ENCODE measurements around the gene CNTN4. TPM values are rescaled to one million over a fixed set of nuclear protein-coding genes. Genes with fewer than 3 reads are reported as not detected.

CNTN4 gene
- total RNA-seq, 1 donor from 2014 or later = not detected

DNA sequence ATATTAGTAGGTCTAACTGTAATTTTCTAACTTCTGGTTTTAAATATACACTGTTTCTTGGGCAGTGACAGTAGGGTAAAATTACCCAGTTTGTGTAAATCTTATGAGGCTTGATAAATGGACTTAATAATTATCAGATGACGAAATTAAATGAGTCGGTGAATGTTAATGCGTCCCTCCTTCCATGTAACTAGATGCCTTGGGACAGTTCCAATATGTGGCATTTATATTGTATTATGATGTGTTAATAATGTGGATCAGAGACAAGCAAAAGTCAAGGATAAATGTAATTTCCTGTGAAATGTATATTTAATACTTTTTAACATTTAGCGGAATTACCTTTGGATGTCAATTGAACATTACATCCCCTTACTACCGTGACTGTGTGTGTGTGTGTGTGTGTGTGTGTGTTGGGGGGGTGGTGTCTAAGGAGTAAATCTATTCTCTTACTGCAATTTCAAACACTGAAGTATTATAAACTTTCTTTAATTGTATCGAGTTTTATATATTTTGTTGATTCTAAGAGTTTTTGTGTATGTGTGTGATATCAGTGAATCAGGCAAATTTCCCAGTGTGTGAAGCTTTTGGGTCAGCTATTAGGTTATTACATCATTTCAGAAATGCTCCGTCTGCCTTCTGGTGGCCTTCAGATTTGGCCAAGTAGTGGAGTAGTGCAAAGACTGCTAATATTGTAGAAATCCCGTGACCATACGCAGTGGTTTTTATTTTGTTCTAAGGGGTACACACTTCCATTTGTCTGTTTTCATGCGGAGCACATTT, 50.1 kb downstream of the CNTN4 start:
- intact Hi-C loops (cut with micrococcal nuclease) = no loop called here

DNA sequence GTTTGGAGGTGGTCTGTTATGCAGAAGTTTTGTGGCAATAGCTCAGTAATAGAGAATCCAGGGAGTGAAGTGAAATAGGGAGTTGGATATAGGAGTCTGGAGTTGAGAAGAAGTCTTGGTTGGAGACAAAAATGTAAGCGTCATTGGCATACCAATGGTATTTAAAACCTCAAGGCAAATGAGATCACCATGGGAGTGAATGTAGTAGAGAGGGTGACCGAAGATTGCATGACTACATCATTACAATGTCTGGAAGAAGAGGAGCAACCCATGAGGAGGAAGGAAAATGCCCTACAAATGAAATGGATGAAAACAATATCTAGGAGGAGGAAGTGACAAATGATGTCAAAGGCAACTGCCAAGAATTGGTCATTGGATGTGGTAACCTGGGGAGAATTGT, 54.4 kb downstream of the CNTN4 start:
- intact Hi-C loops (cut with micrococcal nuclease) = loop anchor here (10.0 kb wide), 1 partner anchor 1248 kb away; no protein-coding TSS in a partner anchor

DNA sequence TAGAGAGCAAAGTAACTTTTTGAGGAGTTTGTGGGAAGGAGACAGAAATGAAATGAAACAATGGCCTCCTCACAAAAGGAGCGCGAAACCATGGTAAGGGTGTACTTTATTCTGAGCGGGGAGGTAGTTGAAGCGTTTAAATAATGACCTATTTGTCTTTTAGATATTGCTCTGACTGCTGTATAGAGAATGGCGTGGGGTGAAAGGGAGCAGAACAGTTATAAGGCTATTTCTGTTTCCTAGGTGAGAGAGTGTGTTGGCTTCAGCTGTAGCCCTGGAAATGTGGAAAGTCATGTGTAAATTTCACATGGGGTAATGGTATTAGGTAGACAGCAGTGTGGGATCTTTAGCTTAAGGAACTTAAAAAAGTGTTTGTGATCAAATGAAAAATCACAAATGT, 54.9 kb downstream of the CNTN4 start:
- intact Hi-C loops (cut with micrococcal nuclease) = loop anchor here (10.0 kb wide), 1 partner anchor 1249 kb away; no protein-coding TSS in a partner anchor

- intact Hi-C loops (cut with micrococcal nuclease) = loop anchor here (5.0 to 10.0 kb wide), 2 partner anchors 1250 to 1522 kb away; no protein-coding TSS in a partner anchor
Measured at GRCh38 chr3:2154621-2155020, 56.0 kb downstream of the CNTN4 start.

- intact Hi-C loops (cut with micrococcal nuclease) = loop anchor here (5.0 to 10.0 kb wide), 2 partner anchors 1252 to 1524 kb away; no protein-coding TSS in a partner anchor
Measured at GRCh38 chr3:2156244-2156847, 57.7 kb downstream of the CNTN4 start.

DNA sequence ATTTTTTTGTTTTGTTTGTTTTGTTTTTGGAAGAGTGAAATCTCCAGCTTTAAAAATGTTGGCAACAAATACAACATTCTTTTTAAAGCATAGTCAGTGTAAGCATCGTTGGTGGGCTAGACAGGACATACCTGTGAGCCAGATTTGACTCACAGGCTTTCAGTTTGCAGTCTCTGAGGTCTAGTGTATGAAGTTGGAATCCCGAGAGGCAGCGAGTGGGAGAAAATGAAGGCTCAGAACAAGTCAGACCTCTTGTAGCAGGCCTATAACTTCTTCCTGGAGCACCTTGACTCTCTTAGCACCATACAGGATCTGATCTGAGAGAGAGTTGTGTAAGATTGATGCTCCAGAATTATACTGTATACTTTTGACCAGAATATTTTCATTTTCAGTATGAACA, 60.2 kb downstream of the CNTN4 start:
- intact Hi-C loops (cut with micrococcal nuclease) = loop anchor here (5.0 to 10.0 kb wide), 2 partner anchors 1254 to 1527 kb away; no protein-coding TSS in a partner anchor

DNA sequence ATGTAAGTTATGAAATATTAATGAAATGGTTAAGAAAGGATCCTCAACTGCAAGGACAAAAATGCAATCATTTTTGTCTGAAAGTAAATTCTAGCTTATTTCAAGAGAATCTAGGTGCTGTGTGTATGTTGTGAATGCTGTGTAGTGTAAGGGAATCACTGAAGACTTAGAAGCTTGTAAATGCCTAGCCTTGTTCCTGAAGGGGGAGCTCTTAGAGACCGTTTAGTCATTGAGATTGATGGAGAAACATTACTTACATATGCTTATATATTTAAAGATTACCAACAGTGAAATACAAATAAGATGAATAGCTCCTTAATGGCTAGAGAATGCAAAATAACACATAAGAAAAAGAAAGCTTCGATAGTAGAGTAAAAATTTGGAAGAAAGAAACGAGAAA, 67.9 kb downstream of the CNTN4 start:
- intact Hi-C loops (cut with micrococcal nuclease) = no loop called here

DNA sequence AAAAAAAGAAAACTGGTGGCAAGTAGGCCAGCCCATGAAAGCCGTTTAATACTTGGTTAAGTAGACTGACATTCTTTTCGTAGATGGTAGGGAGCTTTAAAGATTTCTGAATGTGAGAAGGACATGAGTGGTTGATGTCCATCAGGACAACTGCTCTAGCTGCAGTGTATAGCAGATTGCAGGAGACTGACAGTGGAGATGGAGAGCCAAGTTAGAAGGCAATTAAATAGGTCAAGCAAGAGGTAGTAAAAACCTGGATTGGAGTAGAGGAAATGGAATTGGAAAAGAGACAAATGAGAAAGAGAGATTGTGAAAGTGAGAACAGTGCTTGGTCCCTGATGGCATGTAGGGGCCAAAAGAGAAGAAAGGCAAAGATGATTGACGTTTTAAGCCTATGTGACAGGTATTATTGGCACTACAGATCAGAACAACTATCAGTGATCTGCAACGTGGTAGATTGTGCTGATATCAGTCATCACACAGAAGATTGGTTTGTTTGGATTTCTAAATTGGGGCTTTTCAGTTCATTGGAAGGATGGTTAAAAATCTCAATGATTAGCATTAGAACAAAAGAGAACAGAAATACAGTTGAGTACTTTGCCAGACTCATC, 74.0 kb downstream of the CNTN4 start:
- intact Hi-C loops (cut with micrococcal nuclease) = no loop called here

GRCh38 chr3:2180634-2181033, 82.0 kb downstream of the CNTN4 start:
- intact Hi-C loops (cut with micrococcal nuclease) = no loop called here

DNA sequence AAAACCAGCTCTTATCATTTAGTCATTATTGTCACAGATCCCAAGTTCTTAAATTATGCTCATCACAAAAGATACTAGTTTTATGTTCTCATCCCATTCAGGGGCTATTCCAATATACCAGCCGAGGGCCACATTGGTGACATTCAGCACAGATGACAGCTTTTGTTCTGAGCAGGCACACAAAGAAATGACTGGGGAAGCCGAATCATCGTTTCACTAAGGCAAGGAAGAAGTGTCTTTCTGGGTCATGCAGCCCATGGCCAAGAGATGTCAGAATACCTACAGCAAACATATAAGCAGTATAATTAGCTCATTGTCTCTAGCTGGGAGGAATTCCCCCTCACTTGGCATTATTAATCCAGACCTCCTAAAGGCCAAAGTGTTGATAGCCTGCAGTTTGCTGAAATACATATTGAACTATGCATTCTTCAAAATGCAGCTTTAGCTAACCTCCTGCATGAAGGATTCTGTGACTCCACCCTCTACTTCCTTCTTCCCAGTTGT, 100.2 kb downstream of the CNTN4 start:
- intact Hi-C loops (cut with micrococcal nuclease) = no loop called here

DNA sequence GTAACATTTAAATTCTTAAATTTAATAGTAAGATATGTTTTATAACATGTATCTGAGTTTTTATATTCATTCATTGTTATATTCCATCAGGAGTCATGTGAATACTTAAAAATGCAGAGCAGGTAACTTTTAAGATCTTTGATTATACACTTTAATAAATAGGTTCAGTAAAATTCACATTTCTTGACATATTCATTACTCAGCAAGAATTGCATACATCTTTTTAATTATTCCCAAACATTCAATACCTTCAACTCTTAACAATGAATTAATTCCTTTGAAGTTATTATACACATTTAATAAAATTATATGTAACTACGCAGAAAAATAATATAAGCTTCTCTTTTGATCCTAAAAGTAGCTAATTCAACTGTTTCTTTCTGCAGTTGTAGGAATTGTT, 105.4 kb downstream of the CNTN4 start:
- intact Hi-C loops (cut with micrococcal nuclease) = no loop called here

DNA sequence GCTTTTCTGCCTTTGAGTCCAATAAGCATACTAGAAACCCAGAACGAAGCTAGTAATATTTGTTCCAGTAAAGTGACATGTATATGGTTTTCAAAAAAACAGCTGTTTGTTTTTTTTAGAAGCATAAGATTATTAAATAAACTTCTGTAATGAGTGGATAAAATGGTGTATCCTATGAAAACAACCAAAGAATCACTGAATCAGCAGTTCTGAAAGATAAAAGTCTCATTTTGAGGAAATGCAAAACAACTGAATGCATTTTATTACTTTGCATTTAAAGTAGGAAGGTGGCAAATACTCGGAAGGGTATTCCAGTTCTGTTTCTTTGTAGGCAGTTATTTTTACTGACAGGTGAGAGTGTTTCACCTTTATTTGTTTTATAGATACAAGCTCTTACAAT, 107.0 kb downstream of the CNTN4 start:
- intact Hi-C loops (cut with micrococcal nuclease) = no loop called here

DNA sequence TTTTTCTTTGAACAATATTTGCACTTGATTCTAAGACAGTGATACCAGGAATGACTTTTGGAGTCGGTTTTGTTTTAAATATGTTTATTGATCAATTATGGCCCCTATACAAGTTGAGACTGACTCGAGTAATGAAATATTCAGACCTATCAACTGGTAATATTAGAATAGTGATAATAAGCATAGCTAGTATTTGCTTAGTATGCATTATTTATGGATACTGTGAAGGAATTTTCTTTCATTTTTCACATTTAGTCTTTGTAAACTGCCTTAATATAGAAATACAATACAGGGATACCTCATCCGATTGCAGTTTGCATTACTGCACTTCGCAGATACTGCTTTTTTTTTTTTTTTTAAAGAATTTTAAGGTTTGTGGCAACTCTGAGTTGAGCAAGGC, 107.9 kb downstream of the CNTN4 start:
- intact Hi-C loops (cut with micrococcal nuclease) = no loop called here

- intact Hi-C loops (cut with micrococcal nuclease) = no loop called here
Measured at GRCh38 chr3:2211568-2211967, 112.9 kb downstream of the CNTN4 start.

DNA sequence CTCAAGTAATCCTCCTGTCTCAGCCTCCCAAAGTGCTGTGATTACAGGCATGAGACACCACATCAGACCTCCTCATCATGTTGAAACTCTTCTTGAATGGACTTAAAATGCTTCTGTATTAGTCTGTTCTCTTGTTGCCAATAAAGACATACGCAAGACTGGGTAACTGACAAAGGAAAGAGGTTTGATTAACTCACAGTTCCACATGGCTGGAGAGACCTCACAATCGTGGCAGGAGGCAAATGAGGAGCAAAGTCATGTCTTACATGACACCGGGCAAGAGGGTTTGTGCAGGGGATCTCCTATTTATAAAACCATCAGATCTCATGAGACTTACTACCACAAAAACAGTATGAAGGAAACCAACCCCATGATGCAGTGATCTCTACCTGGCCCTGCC, 113.5 kb downstream of the CNTN4 start:
- intact Hi-C loops (cut with micrococcal nuclease) = no loop called here

DNA sequence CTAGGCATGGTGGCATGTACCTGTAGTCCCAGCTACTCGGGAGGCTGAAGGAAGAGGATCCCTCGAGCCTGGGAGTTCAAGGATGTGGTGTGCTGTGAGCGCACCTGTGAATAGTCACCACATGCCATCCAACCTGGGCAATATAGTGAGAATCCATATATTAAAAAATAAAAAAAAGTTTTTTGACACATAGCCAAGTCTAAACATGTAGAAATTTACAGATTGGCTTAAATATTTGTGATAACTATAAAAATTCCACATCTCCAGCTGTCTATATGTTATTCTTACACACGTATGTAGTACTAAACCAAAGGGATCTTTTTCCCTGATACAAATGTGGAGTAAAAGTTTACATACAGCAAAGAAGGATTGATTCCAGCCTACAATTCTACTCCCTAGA, 119.7 kb downstream of the CNTN4 start:
- intact Hi-C loops (cut with micrococcal nuclease) = no loop called here

DNA sequence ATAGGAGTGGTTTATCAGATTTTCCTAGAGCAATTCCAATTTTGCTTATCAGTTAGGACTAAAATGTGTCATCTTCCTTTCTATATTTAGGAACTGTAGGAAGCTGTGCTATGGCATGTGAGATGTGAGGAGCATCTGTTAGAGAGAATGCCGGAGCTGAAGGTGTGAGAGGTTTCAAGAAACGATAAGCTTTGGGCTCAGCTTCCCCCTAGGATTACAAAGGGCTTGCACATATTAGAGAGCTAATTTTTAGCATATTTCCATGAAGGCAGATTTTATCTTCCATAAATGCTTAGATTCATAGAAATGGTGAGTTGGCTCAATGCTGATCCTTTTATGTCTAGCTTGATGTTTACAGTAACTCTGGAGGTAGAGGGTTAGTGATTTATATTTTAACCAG, 120.2 kb downstream of the CNTN4 start:
- intact Hi-C loops (cut with micrococcal nuclease) = no loop called here

- intact Hi-C loops (cut with micrococcal nuclease) = no loop called here
Measured at GRCh38 chr3:2236203-2236602, 137.5 kb downstream of the CNTN4 start.

DNA sequence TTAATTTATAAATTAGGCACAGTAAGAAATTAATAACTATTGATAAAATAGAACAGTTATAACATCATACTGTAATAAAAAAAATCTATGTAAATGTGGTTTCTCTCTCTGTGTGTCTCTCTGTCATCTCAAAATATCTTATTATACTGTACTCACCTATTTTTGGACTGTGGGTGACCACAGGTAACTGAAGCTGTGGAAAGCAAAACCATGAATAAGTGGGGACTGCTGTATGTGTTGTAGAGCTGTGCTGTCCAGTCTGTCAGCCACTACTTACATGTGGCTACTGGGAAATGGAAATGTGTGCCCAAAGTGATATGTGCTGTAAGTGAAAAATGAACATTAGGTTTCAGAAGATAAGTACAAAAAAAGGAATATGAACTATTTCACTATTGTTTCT, 145.5 kb downstream of the CNTN4 start:
- intact Hi-C loops (cut with micrococcal nuclease) = no loop called here

GRCh38 chr3:2246873-2247648, 148.4 kb downstream of the CNTN4 start:
- intact Hi-C loops (cut with micrococcal nuclease) = no loop called here

DNA sequence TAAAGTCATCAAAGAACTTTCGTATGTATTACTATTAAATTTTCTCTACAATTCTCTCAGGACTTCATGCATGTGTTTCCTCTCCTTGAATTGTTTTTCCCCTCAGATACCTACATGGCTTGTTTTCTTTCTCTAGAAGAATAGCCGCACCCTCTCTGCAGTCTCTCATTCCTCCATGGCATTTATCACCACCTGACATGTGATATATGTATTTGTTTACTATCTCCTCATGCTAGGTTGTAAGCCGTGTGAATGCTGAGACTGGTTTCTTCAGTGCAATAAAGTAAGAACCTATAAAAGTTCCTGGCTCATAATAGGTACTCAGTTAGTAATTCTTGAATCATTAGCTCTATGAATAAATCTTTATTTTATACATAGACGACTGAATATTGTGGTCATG, 149.2 kb downstream of the CNTN4 start:
- intact Hi-C loops (cut with micrococcal nuclease) = no loop called here

Measured in T-helper 1 cell treated with Interleukin-12 subunit alpha and Interleukin-12 subunit beta and Interleukin-4 antibody, amounts not matched to agents 30 ng/mL and 1 ng/mL, for 36 hours (primary cell).